GM23338 (cell line): Measurements from ENCODE around the gene HELB.

ENCODE experiments used
- EZH2 ChIP-seq: fragments of 200-600 bp; sonication (generic); IDR thresholded peaks from one replicate; pipeline ENCODE4 v1.8.0; 2017; ENCODE audit warnings: antibody characterized with exemption, mild to moderate bottlenecking, low read depth; ENCODE audit not compliant: unreplicated experiment
- TF ChIP-seq, protein P1 (sequence below), 2 experiments: fragments of 200-600 bp in 1 of 2; sonication (generic) in 1 of 2; conservative IDR thresholded peaks; 2 replicates each; pipeline versions ENCODE4 v1.5.1 to v1.6.1; 2016 to 2017; ENCODE audit warnings: antibody characterized with exemption in 2 of 2, low read depth in 2 of 2, mild to moderate bottlenecking in 2 of 2, moderate library complexity in 1 of 2

GRCh38 chr12:66354291-66354690 lies 52.0 kb downstream of the HELB start:
- TF ChIP-seq, protein P1, sequence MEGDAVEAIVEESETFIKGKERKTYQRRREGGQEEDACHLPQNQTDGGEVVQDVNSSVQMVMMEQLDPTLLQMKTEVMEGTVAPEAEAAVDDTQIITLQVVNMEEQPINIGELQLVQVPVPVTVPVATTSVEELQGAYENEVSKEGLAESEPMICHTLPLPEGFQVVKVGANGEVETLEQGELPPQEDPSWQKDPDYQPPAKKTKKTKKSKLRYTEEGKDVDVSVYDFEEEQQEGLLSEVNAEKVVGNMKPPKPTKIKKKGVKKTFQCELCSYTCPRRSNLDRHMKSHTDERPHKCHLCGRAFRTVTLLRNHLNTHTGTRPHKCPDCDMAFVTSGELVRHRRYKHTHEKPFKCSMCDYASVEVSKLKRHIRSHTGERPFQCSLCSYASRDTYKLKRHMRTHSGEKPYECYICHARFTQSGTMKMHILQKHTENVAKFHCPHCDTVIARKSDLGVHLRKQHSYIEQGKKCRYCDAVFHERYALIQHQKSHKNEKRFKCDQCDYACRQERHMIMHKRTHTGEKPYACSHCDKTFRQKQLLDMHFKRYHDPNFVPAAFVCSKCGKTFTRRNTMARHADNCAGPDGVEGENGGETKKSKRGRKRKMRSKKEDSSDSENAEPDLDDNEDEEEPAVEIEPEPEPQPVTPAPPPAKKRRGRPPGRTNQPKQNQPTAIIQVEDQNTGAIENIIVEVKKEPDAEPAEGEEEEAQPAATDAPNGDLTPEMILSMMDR (conservative IDR thresholded peaks at IDR 0.05; ENCODE audit: low read depth in 2 of 2) = no peak
- no peak for TF ChIP-seq EZH2
